KOPT-K1 (cell line): ENCODE measurements around the gene LRP2.

Experiments
- H3K27ac ChIP-seq: fragments of 200-600 bp; sonication (generic); 2 replicates; pipeline ENCODE4 v1.5.1; 2016; ENCODE audit warnings: antibody characterized with exemption, mild to moderate bottlenecking, low read depth, low read length; ENCODE audit not compliant: poor library complexity, severe bottlenecking
- H3K36me3 ChIP-seq: fragments of 200-600 bp; sonication (generic); 2 replicates; pipeline ENCODE4 v1.5.1; 2017; ENCODE audit warnings: antibody characterized with exemption, mild to moderate bottlenecking, low read length, moderate library complexity; ENCODE audit not compliant: insufficient read depth
- H3K9me3 ChIP-seq: fragments of 200-600 bp; sonication (generic); 2 replicates; pipeline ENCODE4 v1.5.1; 2017; ENCODE audit warnings: antibody characterized with exemption, low read length, mild to moderate bottlenecking; ENCODE audit not compliant: insufficient read depth, poor library complexity, severe bottlenecking

Gene LRP2

GRCh38 chr2:169131587-169132512 lies 230.5 kb downstream of the LRP2 start:
- no peak overlapping the region for H3K27ac ChIP-seq
- no peaks in the 10 kb centered on the region for H3K36me3 ChIP-seq
- H3K9me3 ChIP-seq, result no peaks in the 10 kb centered on the region

- H3K36me3 ChIP-seq, result no peaks in the 10 kb centered on the region
- no peaks in the 10 kb centered on the region for H3K9me3 ChIP-seq
- no peak overlapping the region for H3K27ac ChIP-seq
These were observed 232.6 kb downstream of the LRP2 start for GRCh38 chr2:169129703-169130243.

- Histone ChIP-seq H3K36me3 (no peaks in the 10 kb centered on the region), H3K9me3 (no peaks in the 10 kb centered on the region), H3K27ac (no peak overlapping the region)
These were observed 242.5 kb downstream of the LRP2 start for GRCh38 chr2:169119851-169120250.

GRCh38 chr2:169119123-169119760 lies 243.1 kb downstream of the LRP2 start:
- no peaks in the 10 kb centered on the region for H3K36me3 ChIP-seq
- H3K9me3 ChIP-seq, result no peaks in the 10 kb centered on the region
- no peak overlapping the region for H3K27ac ChIP-seq

GRCh38 chr2:169118060-169118459 lies 244.3 kb downstream of the LRP2 start:
- no peaks in the 10 kb centered on the region for H3K9me3 ChIP-seq
- H3K27ac ChIP-seq, result no peak overlapping the region
- no peaks in the 10 kb centered on the region for H3K36me3 ChIP-seq

GRCh38 chr2:169116993-169117392 lies 245.3 kb downstream of the LRP2 start:
- H3K36me3 ChIP-seq, result no peaks in the 10 kb centered on the region
- H3K9me3 ChIP-seq, result no peaks in the 10 kb centered on the region
- H3K27ac ChIP-seq, result no peak overlapping the region

GRCh38 chr2:169116327-169116726 lies 246.0 kb downstream of the LRP2 start:
- Histone ChIP-seq H3K27ac (no peak overlapping the region), H3K36me3 (no peaks in the 10 kb centered on the region)

GRCh38 chr2:169114056-169114455 lies 248.3 kb downstream of the LRP2 start:
- Histone ChIP-seq H3K36me3 (no peaks in the 10 kb centered on the region), H3K9me3 (no peaks in the 10 kb centered on the region), H3K27ac (no peak overlapping the region)

More at GRCh38 chr2:169116327-169116726, 246.0 kb downstream of the LRP2 start:
- no peaks in the 10 kb centered on the region for H3K9me3 ChIP-seq

GRCh38 chr2:169112841-169113240 lies 249.5 kb downstream of the LRP2 start:
- H3K9me3 ChIP-seq, result no peaks in the 10 kb centered on the region
- H3K27ac ChIP-seq, result no peak overlapping the region

GRCh38 chr2:169110916-169111315 lies 251.4 kb downstream of the LRP2 start:
- H3K9me3 ChIP-seq, result no peaks in the 10 kb centered on the region
- H3K27ac ChIP-seq, result no peak overlapping the region
- no peaks in the 10 kb centered on the region for H3K36me3 ChIP-seq

More at GRCh38 chr2:169112841-169113240, 249.5 kb downstream of the LRP2 start:
- no peaks in the 10 kb centered on the region for H3K36me3 ChIP-seq

GRCh38 chr2:169110419-169110818 lies 251.9 kb downstream of the LRP2 start:
- Histone ChIP-seq H3K9me3 (no peaks in the 10 kb centered on the region), H3K27ac (no peak overlapping the region), H3K36me3 (no peaks in the 10 kb centered on the region)

- Histone ChIP-seq H3K9me3 (no peaks in the 10 kb centered on the region), H3K27ac (no peak overlapping the region), H3K36me3 (no peaks in the 10 kb centered on the region)
These were observed 252.6 kb downstream of the LRP2 start for GRCh38 chr2:169109502-169110409.

GRCh38 chr2:169108099-169108884 lies 254.0 kb downstream of the LRP2 start:
- no peak overlapping the region for H3K27ac ChIP-seq

GRCh38 chr2:169107645-169108044 lies 254.7 kb downstream of the LRP2 start:
- Histone ChIP-seq H3K9me3 (no peaks in the 10 kb centered on the region), H3K27ac (no peak overlapping the region)

More at GRCh38 chr2:169108099-169108884, 254.0 kb downstream of the LRP2 start:
- Histone ChIP-seq H3K36me3 (no peaks in the 10 kb centered on the region), H3K9me3 (no peaks in the 10 kb centered on the region)

More at GRCh38 chr2:169107645-169108044, 254.7 kb downstream of the LRP2 start:
- H3K36me3 ChIP-seq, result no peaks in the 10 kb centered on the region
